Ishikawa (cell line): ENCODE data around the gene RGS7.

Experiments used
- EP300 ChIP-seq: IDR thresholded peaks from 2 replicates; pipeline ENCODE4 v1.6.1; 2012; ENCODE audit warnings: borderline replicate concordance
- REST ChIP-seq: IDR thresholded peaks from 2 replicates; pipeline ENCODE4 v1.6.1; 2012; ENCODE audit warnings: low read depth, mild to moderate bottlenecking
- USF1 ChIP-seq: IDR thresholded peaks from 2 replicates; pipeline ENCODE4 v1.6.1; 2012
- YY1 ChIP-seq: IDR thresholded peaks from 2 replicates; pipeline ENCODE4 v1.6.1; 2012; ENCODE audit warnings: low read depth

- no peak for TF ChIP-seq REST
- TF ChIP-seq EP300, result no peak
- no peak for TF ChIP-seq USF1
- TF ChIP-seq YY1, result no peak
These were observed 428.7 kb downstream of the RGS7 start for GRCh38 chr1:240928265-240928664.
